GM06990 (cell line): ENCODE data around the gene ERRFI1.

Experiments
- DNase-seq: peaks from one replicate; pipeline ENCODE4 v3.0.0-alpha.2; 2011; ENCODE audit not compliant: insufficient read length; ENCODE audit errors: extremely low read depth
- H3K27me3 ChIP-seq: replicated peaks from 2 replicates; pipeline ENCODE4 v1.6.0; 2011; ENCODE audit warnings: low read length; ENCODE audit not compliant: control insufficient read depth, insufficient read depth
- H3K36me3 ChIP-seq: 2 replicates; pipeline ENCODE4 v1.5.1; 2011; ENCODE audit warnings: low read length; ENCODE audit not compliant: control insufficient read depth, insufficient read depth
- H3K4me3 ChIP-seq: replicated peaks from 2 replicates; pipeline ENCODE4 v1.5.1; 2011; ENCODE audit warnings: low read depth, mild to moderate bottlenecking, control low read depth, low read length
- CTCF ChIP-seq: IDR thresholded peaks from 2 replicates; pipeline ENCODE4 v1.5.1; 2011; ENCODE audit warnings: low read length, control low read depth, mild to moderate bottlenecking, inconsistent platforms; ENCODE audit not compliant: insufficient read depth, poor library complexity, severe bottlenecking

ERRFI1 gene

DNA sequence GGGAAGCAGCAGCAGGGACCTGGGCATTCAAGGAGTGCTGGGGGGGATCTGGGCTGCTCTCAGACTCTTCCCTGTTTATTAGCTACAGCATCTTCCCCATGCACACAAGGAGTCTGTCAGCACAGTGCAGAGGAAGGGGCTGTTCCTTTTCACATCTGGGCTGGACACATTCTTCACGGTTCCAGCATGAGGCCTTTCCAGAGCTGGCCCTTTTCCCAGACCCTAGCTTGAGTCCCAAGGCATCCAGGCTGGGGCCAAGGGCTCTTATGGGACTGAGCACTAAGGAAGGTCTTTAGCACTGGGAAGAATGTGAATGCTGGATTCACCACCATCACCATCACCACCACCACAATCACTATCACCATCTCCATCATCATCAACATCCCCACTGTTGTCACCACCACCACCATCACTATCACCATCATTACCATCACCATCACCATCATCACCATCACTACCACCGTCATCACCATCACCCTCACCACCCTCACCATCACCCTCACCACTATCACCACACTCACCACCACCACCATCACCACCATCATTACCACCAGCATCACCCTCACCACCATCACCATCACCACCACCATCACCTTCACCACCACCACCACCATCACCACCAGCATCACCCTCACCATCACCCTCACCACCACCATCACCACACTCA, 36.2 kb downstream of the ERRFI1 start:
- DNase-seq = no peak
- Histone ChIP-seq H3K4me3 (no peak overlapping the region), H3K36me3 (peaks cover 10% of the 10 kb centered on the region), H3K27me3 (no peaks in the 10 kb centered on the region)
- TF ChIP-seq CTCF = no peak

GRCh38 chr1:7988576-7988975, 37.5 kb downstream of the ERRFI1 start:
- no peak for TF ChIP-seq CTCF
- DNase-seq = no peak
- H3K4me3 ChIP-seq = no peak overlapping the region
- peaks cover 18% of the 10 kb centered on the region for H3K36me3 ChIP-seq
- H3K27me3 ChIP-seq = no peaks in the 10 kb centered on the region

- no peak for DNase-seq
- no peak for TF ChIP-seq CTCF
- H3K4me3 ChIP-seq = no peak overlapping the region
- no peaks in the 10 kb centered on the region for H3K27me3 ChIP-seq
- H3K36me3 ChIP-seq = peaks cover 25% of the 10 kb centered on the region
Observed at GRCh38 chr1:7987528-7987927, 38.6 kb downstream of the ERRFI1 start.

- TF ChIP-seq CTCF = no peak
- Histone ChIP-seq H3K27me3 (no peaks in the 10 kb centered on the region), H3K4me3 (no peak overlapping the region), H3K36me3 (peaks cover 28% of the 10 kb centered on the region)
- no peak for DNase-seq
Observed at GRCh38 chr1:7985851-7986612, 40.1 kb downstream of the ERRFI1 start.

- no peak for TF ChIP-seq CTCF
Observed at GRCh38 chr1:7984811-7985210, 41.3 kb downstream of the ERRFI1 start.

More at GRCh38 chr1:7984811-7985210, 41.3 kb downstream of the ERRFI1 start:
- no peak for DNase-seq
- Histone ChIP-seq H3K27me3 (no peaks in the 10 kb centered on the region), H3K36me3 (peaks cover 31% of the 10 kb centered on the region), H3K4me3 (no peak overlapping the region)
